UCSD-AML1 (cell line): ENCODE measurements around the gene SENP6.
"Not testable (repeated sequence)": the region's sequence is repeated elsewhere in the genome, so short reads cannot be mapped to it uniquely, and the experiment has no call there.

ENCODE experiments used
- DNase-seq: peaks from one replicate; lab custom pipeline; 2025; ENCODE audit not compliant: unreplicated experiment; lab: John Stamatoyannopoulos, UW

Gene SENP6

GRCh38 chr6:75608956-75609533 lies 7.4 kb downstream of the SENP6 start:
- DNase-seq: peak; percentile 7

- no peak for DNase-seq
These were observed 8.2 kb downstream of the SENP6 start for GRCh38 chr6:75609639-75610590.

- DNase-seq: no peak
These were observed 9.5 kb downstream of the SENP6 start for GRCh38 chr6:75611011-75611701.

GRCh38 chr6:75611702-75612375 lies 10.2 kb downstream of the SENP6 start:
- DNase-seq: peak; percentile 10

- DNase-seq: no peak
These were observed 10.8 kb downstream of the SENP6 start for GRCh38 chr6:75612434-75612833.

- no peak for DNase-seq
These were observed 11.4 kb downstream of the SENP6 start for GRCh38 chr6:75613056-75613501.

- DNase-seq: no peak
These were observed 16.8 kb downstream of the SENP6 start for GRCh38 chr6:75618437-75618836.

GRCh38 chr6:75619230-75619899 lies 17.7 kb downstream of the SENP6 start:
- DNase-seq: no peak

GRCh38 chr6:75620381-75621304 lies 19.0 kb downstream of the SENP6 start:
- DNase-seq: no peak

GRCh38 chr6:75621846-75622245 lies 20.2 kb downstream of the SENP6 start:
- DNase-seq: no peak

- DNase-seq: no peak
These were observed 21.8 kb downstream of the SENP6 start for GRCh38 chr6:75623491-75623890.

- no peak for DNase-seq
These were observed 22.7 kb downstream of the SENP6 start for GRCh38 chr6:75624335-75624734.

- no peak for DNase-seq
These were observed 23.3 kb downstream of the SENP6 start for GRCh38 chr6:75624988-75625387.

- no peak for DNase-seq
These were observed 24.9 kb downstream of the SENP6 start for GRCh38 chr6:75626561-75626960.

GRCh38 chr6:75627708-75628107 lies 26.0 kb downstream of the SENP6 start:
- DNase-seq: not testable (repeated sequence)

- no peak for DNase-seq
These were observed 30.4 kb downstream of the SENP6 start for GRCh38 chr6:75631859-75632635.

- no peak for DNase-seq
These were observed 31.4 kb downstream of the SENP6 start for GRCh38 chr6:75633045-75633444.

GRCh38 chr6:75642311-75642710 lies 40.6 kb downstream of the SENP6 start:
- no peak for DNase-seq

- no peak for DNase-seq
These were observed 41.5 kb downstream of the SENP6 start for GRCh38 chr6:75643173-75643572.
